Fibroblast of pulmonary artery (primary cell): ENCODE measurements around the gene TMTC3.
"Not testable (repeated sequence)": the region's sequence is repeated elsewhere in the genome, so short reads cannot be mapped to it uniquely, and the experiment has no call there.

Experiments
- DNase-seq: peaks from one replicate; pipeline ENCODE4 v3.0.0-alpha.2; 2010; ENCODE audit warnings: low read depth
- H3K4me3 ChIP-seq: replicated peaks from 2 replicates; pipeline ENCODE4 v1.5.1; 2011; ENCODE audit warnings: low read depth, mild to moderate bottlenecking, control low read depth, low read length, moderate library complexity
- CTCF ChIP-seq: IDR thresholded peaks from 2 replicates; pipeline ENCODE4 v1.5.1; 2011; ENCODE audit warnings: mild to moderate bottlenecking, control low read depth, low read length, inconsistent platforms; ENCODE audit errors: missing control alignments

The TMTC3 gene

GRCh38 chr12:88122666-88123065 is 19.4 kb upstream of the TMTC3 start:
- no peak overlapping the region for H3K4me3 ChIP-seq
- no peak for TF ChIP-seq CTCF
- DNase-seq: no peak

GRCh38 chr12:88127099-88127498 is 15.0 kb upstream of the TMTC3 start:
- TF ChIP-seq CTCF: no peak
- DNase-seq: no peak
- H3K4me3 ChIP-seq: no peak overlapping the region

- no peak overlapping the region for H3K4me3 ChIP-seq
- no peak for TF ChIP-seq CTCF
- DNase-seq: no peak
These were observed 14.3 kb upstream of the TMTC3 start for GRCh38 chr12:88127855-88128254.

GRCh38 chr12:88132392-88132791 is 9.7 kb upstream of the TMTC3 start:
- TF ChIP-seq CTCF: no peak
- H3K4me3 ChIP-seq: no peak overlapping the region
- DNase-seq: no peak

- not testable (repeated sequence) for DNase-seq, H3K4me3 ChIP-seq
These were observed 8.9 kb upstream of the TMTC3 start for GRCh38 chr12:88133181-88133580.

GRCh38 chr12:88139711-88140110 is 2.4 kb upstream of the TMTC3 start:
- DNase-seq, H3K4me3 ChIP-seq: not testable (repeated sequence)

GRCh38 chr12:88141425-88141773 is 708 bp upstream of the TMTC3 start:
- H3K4me3 ChIP-seq: peak overlapping the region; percentile 83
- no peak for DNase-seq
- no peak for TF ChIP-seq CTCF

- no peak for DNase-seq
- TF ChIP-seq CTCF: no peak
- peak overlapping the region; percentile 83 for H3K4me3 ChIP-seq
These were observed 494 bp downstream of the TMTC3 start for GRCh38 chr12:88142610-88142991.
